ENCODE results near the gene RGS19. TPM values are rescaled to one million over a fixed set of nuclear protein-coding genes. Genes with fewer than 3 reads are reported as not detected.
A peak's percentile ranks its signal among the peaks of the same experiment; 100 is the strongest.

Gene RGS19
- total RNA-seq, 4 donors from 2014 or later: 14.8 to 18.4 (median 16.2) TPM

DNA sequence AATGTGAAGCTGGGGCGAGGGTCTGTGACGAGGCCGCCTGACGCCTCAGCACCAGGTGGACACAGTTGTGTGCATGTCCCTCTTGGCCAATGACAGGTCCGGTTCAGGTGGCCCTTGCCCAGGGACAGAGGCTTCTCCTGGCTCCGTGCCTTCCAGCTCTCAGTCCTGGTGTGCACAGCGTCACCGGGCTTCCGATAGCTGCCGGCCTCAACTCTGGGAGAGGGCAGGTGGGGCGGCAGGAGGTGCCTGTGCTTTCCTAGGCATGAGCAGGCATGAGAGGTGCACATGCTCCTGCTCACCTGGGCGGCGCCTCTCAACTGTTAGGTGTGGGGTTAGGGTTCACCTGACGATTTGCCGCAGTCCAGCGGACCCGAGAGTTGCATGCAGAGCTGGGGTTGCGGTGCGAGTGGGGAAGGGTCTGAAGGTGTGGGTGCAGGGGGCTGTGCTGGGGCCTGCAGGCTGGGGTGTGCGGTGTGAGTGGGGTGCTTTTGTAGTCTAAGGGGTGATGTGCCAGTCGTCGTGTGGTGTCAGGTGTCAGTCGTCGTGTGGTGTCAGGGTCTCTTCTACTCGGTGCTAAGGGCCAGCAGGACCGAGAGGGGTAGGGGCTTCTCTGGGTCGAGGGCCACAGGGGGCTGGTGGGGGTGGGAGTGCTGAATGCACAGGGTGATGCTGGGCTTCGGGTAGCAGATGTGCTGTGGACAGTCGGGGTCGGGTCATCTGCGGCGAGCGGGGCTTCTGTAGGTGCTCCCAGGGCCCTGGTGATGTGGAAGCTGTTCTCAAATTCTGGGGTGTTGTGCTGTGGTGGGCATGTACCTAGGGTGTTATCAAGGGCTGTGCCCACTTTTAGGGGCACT lies 26.1 kb downstream of the RGS19 start:
- DNase-seq (ENCODE audit: low spot score in 2 of 2): no peak
- no peaks in the 10 kb centered on the region for H3K9me3 ChIP-seq
- WGBS: 59% methylated on average over 20 of the region's 33 CpGs
- no peak overlapping the region for H3K4me3 ChIP-seq
- TF ChIP-seq POLR2AphosphoS5 (IDR thresholded peaks at IDR 0.05) (no peak), EP300 (IDR thresholded peaks at IDR 0.05) (no peak), POLR2A (IDR thresholded peaks at IDR 0.05) (no peak)
- TF ChIP-seq, protein P1, sequence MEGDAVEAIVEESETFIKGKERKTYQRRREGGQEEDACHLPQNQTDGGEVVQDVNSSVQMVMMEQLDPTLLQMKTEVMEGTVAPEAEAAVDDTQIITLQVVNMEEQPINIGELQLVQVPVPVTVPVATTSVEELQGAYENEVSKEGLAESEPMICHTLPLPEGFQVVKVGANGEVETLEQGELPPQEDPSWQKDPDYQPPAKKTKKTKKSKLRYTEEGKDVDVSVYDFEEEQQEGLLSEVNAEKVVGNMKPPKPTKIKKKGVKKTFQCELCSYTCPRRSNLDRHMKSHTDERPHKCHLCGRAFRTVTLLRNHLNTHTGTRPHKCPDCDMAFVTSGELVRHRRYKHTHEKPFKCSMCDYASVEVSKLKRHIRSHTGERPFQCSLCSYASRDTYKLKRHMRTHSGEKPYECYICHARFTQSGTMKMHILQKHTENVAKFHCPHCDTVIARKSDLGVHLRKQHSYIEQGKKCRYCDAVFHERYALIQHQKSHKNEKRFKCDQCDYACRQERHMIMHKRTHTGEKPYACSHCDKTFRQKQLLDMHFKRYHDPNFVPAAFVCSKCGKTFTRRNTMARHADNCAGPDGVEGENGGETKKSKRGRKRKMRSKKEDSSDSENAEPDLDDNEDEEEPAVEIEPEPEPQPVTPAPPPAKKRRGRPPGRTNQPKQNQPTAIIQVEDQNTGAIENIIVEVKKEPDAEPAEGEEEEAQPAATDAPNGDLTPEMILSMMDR (IDR thresholded peaks at IDR 0.05): no peak
- H3K36me3 ChIP-seq: no peaks in the 10 kb centered on the region
- H3K27me3 ChIP-seq: peaks cover 50% of the 10 kb centered on the region
- peak overlapping the region; percentile 70 for H3K27ac ChIP-seq
- peaks cover 57% of the 10 kb centered on the region for H3K4me1 ChIP-seq

DNA sequence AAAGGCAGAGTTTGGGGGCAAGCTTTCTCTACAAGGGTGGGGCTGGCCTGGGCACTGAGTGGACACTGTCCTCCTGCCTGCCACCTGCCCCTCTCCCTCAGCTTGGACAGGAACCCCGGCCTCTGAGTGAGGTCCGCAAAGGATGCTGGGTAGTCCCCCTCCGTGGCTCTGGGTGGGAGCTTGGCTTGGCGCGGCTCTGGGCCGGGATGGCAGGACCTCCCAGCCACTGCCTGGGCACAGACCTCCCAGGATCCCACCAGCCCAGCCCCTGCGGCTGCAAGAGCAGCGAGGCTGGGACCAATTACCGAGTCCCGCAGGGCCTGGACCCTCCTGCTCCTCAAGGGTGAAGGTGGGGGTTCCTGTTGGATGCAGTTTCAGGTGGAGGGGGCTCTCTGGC lies 27.0 kb downstream of the RGS19 start:
- peaks cover 59% of the 10 kb centered on the region for H3K27me3 ChIP-seq
- H3K4me1 ChIP-seq: peaks cover 55% of the 10 kb centered on the region
- peak overlapping the region; percentile 70 for H3K27ac ChIP-seq

DNA sequence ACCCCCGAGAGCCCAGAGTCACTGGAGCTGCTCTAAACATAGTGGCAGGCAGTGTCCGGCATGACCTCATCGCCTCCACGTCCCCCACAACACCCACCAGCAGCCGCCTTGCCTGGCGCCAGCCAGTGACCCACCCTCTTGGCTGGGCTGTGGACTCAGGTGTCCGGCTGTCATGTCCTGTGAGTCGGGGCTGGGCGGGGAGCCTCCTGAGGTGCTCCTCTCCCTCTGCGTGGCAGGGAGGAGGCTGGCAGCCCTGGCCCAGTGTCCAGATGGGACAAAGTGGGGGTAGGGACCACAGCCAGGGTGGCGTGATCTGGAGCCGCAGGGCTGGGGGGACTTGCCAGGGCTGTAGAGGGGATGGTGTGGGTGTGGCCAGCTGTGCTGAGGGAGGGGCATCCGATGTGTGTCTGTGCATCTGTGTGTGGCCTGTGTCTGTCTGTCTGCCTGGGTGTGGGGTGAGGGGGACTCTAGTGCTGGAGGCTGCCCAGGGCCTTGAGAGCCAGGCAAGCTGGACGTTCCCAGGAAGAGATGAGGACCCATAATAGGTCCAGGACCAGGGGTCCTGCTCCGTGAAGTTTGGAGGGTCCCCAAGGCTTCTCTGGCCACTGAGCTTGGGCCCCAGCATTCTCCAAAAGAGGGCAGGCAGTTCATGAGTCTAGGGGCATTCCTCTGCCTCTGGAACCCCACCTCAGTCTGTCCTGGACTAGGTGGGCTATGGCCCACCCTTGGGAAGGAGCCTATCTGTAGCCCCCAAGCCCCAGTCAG lies 27.6 kb downstream of the RGS19 start:
- Histone ChIP-seq H3K4me3 (no peak overlapping the region), H3K36me3 (no peaks in the 10 kb centered on the region), H3K27ac (peak overlapping the region; percentile 70), H3K9me3 (no peaks in the 10 kb centered on the region), H3K4me1 (peaks cover 52% of the 10 kb centered on the region), H3K27me3 (peaks cover 64% of the 10 kb centered on the region)
- TF ChIP-seq EP300 (IDR thresholded peaks at IDR 0.05) (no peak), POLR2A (IDR thresholded peaks at IDR 0.05) (no peak), POLR2AphosphoS5 (IDR thresholded peaks at IDR 0.05) (peak in 1 of 3 donors; percentile 37)
- TF ChIP-seq, protein P1 (IDR thresholded peaks at IDR 0.05): no peak
- WGBS: 73% methylated on average over 2 of the region's 15 CpGs
- DNase-seq (ENCODE audit: low spot score in 2 of 2): no peak

More for the DNA sequence above, 27.0 kb downstream of the RGS19 start:
- 86% methylated on average over 4 of the region's 10 CpGs for WGBS
- no peak overlapping the region for H3K4me3 ChIP-seq
- DNase-seq (ENCODE audit: low spot score in 2 of 2): no peak
- H3K9me3 ChIP-seq: no peaks in the 10 kb centered on the region
- H3K36me3 ChIP-seq: no peaks in the 10 kb centered on the region
- TF ChIP-seq POLR2AphosphoS5 (IDR thresholded peaks at IDR 0.05) (no peak), EP300 (IDR thresholded peaks at IDR 0.05) (no peak), POLR2A (IDR thresholded peaks at IDR 0.05) (no peak)
- TF ChIP-seq, protein P1 (IDR thresholded peaks at IDR 0.05): no peak

DNA sequence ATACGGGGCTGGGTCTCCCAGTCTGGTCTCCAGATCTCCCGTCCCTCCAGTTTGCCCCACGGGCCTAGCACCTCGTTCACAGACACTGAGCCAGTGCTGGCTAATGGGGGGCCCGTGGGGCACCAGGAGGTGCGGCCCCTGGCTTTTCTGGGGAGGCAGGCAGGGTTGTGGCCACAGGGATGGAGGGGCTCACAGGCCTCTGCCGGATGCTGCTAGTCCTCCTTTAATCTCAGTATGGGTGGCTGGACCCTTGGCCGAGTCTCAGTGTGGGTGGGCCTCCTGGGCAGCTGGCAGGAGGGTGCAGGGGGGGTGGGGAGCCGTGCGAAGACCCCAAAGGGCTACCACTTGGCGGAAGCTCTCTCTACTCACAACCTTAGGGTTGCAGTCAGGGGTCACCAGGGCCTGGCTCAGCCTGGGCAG lies 28.3 kb downstream of the RGS19 start:
- no peak for TF ChIP-seq POLR2A (IDR thresholded peaks at IDR 0.05)
- no peak for TF ChIP-seq EP300 (IDR thresholded peaks at IDR 0.05)
- no peak for TF ChIP-seq POLR2AphosphoS5 (IDR thresholded peaks at IDR 0.05)
- TF ChIP-seq, protein P1 (IDR thresholded peaks at IDR 0.05): no peak
- peaks cover 49% of the 10 kb centered on the region for H3K4me1 ChIP-seq
- WGBS: 73% methylated on average over 3 of the region's 11 CpGs
- H3K4me3 ChIP-seq: no peak overlapping the region
- H3K36me3 ChIP-seq: no peaks in the 10 kb centered on the region
- H3K9me3 ChIP-seq: no peaks in the 10 kb centered on the region
- H3K27ac ChIP-seq: peak overlapping the region; percentile 47
- DNase-seq (ENCODE audit: low spot score in 2 of 2): no peak
- peaks cover 66% of the 10 kb centered on the region for H3K27me3 ChIP-seq
